K562 (cell line): Measurements from ENCODE around the gene ARAP1. TPM values are rescaled to one million over a fixed set of nuclear protein-coding genes. Genes with fewer than 3 reads are reported as not detected.

Source experiments
- ATAC-seq: fragments of 200-7000 bp; cut with Tn5 transposase; 3 replicates; pipeline ENCODE4 v1.9.1; 2020; ENCODE audit warnings: moderate library complexity
- BruUV-seq: library from RNA; stranded (reverse); fragments of 400-500 nt; replicated peaks from 2 replicates; lab custom pipeline; 2021; lab: Mats Ljungman, UMichigan
- CTCF ChIA-PET: fragments of 300-600 bp; formaldehyde crosslinking; extraction: SDS; loops from one replicate; lab custom pipeline; 2021; ENCODE audit warnings: low intra/inter-chr PET ratio; lab: Yijun Ruan, JAX
- POLR2A ChIA-PET: fragments of 300-600, 350-650 bp; sonication (Branson Sonifier 250); formaldehyde crosslinking; extraction: SDS; loops from one replicate; lab custom pipeline; 2021; ENCODE audit warnings: antibody characterized with exemption, inconsistent platforms; lab: Yijun Ruan, JAX
- DNase-seq, 4 experiments: peaks; one replicate each; pipeline versions ENCODE4 v3.0.0 to v3.0.0-alpha.2; 2011 to 2018; ENCODE audit warnings: low spot score in 3 of 4, mixed read lengths in 3 of 4; ENCODE audit errors: extremely low read depth in 1 of 4
- FAIRE-seq: peaks from 2 replicates; lab custom pipeline; 2011; peaks lifted over from hg19 to GRCh38; lab: Jason Lieb, UNC
- H2AFZ ChIP-seq: 2 replicates; pipeline ENCODE4 v1.6.0; 2011; ENCODE audit warnings: low read depth, low read length, control low read depth, inconsistent platforms
- H3K27ac ChIP-seq: fragments of 200-600 bp; 3 replicates; pipeline ENCODE4 v1.8.0; 2011; ENCODE audit warnings: low read depth, mild to moderate bottlenecking, control low read depth, inconsistent platforms, low read length, moderate library complexity, mixed read lengths; ENCODE audit errors: extremely low read depth
- H3K27me3 ChIP-seq, 2 experiments: fragments of 300-600 bp in 1 of 2; 2 replicates in 1 of 2; 3 replicates in 1 of 2; pipeline versions ENCODE4 v1.6.0 to v1.8.0; 2011; ENCODE audit warnings: inconsistent platforms in 2 of 2, low read length in 2 of 2, mild to moderate bottlenecking in 1 of 2, mixed read lengths in 1 of 2, moderate library complexity in 1 of 2; ENCODE audit not compliant: control insufficient read depth in 2 of 2, insufficient read depth in 2 of 2
- H3K36me3 ChIP-seq: fragments of 300-600 bp; 3 replicates; pipeline ENCODE4 v1.8.0; 2011; ENCODE audit warnings: mild to moderate bottlenecking, low read length, inconsistent platforms; ENCODE audit not compliant: control insufficient read depth, insufficient read depth
- H3K4me1 ChIP-seq, 2 experiments: fragments of 200-600 bp in 1 of 2; replicated peaks in 1 of 2; 2 replicates in 1 of 2; 3 replicates in 1 of 2; pipeline versions ENCODE4 v1.5.1 to v1.8.0; 2011; ENCODE audit warnings: inconsistent platforms in 2 of 2, low read length in 2 of 2, mild to moderate bottlenecking in 1 of 2, mixed read lengths in 1 of 2, moderate library complexity in 1 of 2; ENCODE audit not compliant: control insufficient read depth in 2 of 2, insufficient read depth in 2 of 2
- H3K4me2 ChIP-seq: 2 replicates; pipeline ENCODE4 v1.6.1; 2011; ENCODE audit warnings: low read length, control low read depth, inconsistent platforms, mixed read lengths; ENCODE audit not compliant: insufficient read depth
- H3K4me3 ChIP-seq: fragments of 200-600 bp; sonication (generic), shearing (Covaris generic); 2 replicates; pipeline ENCODE4 v1.5.1; 2016; ENCODE audit warnings: control low read depth, inconsistent platforms
- H3K79me2 ChIP-seq: fragments of 200-600 bp; 3 replicates; pipeline ENCODE4 v1.8.0; 2011; ENCODE audit warnings: low read length, inconsistent platforms; ENCODE audit not compliant: control insufficient read depth, insufficient read depth
- H3K9ac ChIP-seq, 2 experiments: 2 replicates each; pipeline versions ENCODE4 v1.6.0 to v1.6.1; 2011; ENCODE audit warnings: low read depth in 2 of 2, low read length in 2 of 2, control low read depth in 1 of 2, inconsistent platforms in 1 of 2, mild to moderate bottlenecking in 1 of 2, mixed read lengths in 1 of 2; ENCODE audit not compliant: insufficient read depth in 1 of 2
- H3K9me1 ChIP-seq: one replicate; pipeline ENCODE4 v1.6.0; 2011; ENCODE audit warnings: inconsistent platforms, mild to moderate bottlenecking, low read length, moderate library complexity; ENCODE audit not compliant: control insufficient read depth, insufficient read depth
- H3K9me3 ChIP-seq: replicated peaks from 2 replicates; pipeline ENCODE4 v1.5.1; 2011; ENCODE audit warnings: low read depth, low read length, inconsistent platforms; ENCODE audit not compliant: control insufficient read depth, insufficient read depth
- H4K20me1 ChIP-seq: replicated peaks from 2 replicates; pipeline ENCODE4 v1.6.1; 2011; ENCODE audit warnings: low read length, inconsistent platforms, mixed read lengths; ENCODE audit not compliant: control insufficient read depth, insufficient read depth
- CBX8 ChIP-seq: fragments of 200-600 bp; sonication (generic); IDR thresholded peaks from 2 replicates; pipeline ENCODE4 v1.6.1; 2012; ENCODE audit warnings: borderline replicate concordance, mixed run types, low read depth, mild to moderate bottlenecking, moderate library complexity, mixed read lengths, low read length, control low read depth, inconsistent platforms; ENCODE audit not compliant: poor library complexity, severe bottlenecking; ENCODE audit errors: extremely low read depth
- CTBP1 ChIP-seq: fragments of 450-650 bp; IDR thresholded peaks from 2 replicates; pipeline ENCODE4 v1.6.1; 2016; ENCODE audit warnings: borderline replicate concordance
- FOXP1 ChIP-seq: sonication (generic); formaldehyde crosslinking; IDR thresholded peaks from 2 replicates; pipeline ENCODE4 v1.8.0; 2022; ENCODE audit warnings: mild to moderate bottlenecking, missing genetic modification reagents
- MEIS2 ChIP-seq: fragments of 450-650 bp; IDR thresholded peaks from 2 replicates; pipeline ENCODE4 v1.6.1; 2014; ENCODE audit warnings: mild to moderate bottlenecking; ENCODE audit not compliant: partially characterized antibody
- RCOR1 ChIP-seq, 2 experiments: IDR thresholded peaks; 2 replicates each; pipeline ENCODE4 v1.6.1; 2012; ENCODE audit warnings: low read depth in 2 of 2, low read length in 2 of 2, borderline replicate concordance in 1 of 2, improper control_type of control experiment in 1 of 2
- TAF9B ChIP-seq: fragments of 450-650 bp; IDR thresholded peaks from 2 replicates; pipeline ENCODE4 v1.6.1; 2018; ENCODE audit warnings: mild to moderate bottlenecking; ENCODE audit not compliant: partially characterized antibody
- ZC3H11A ChIP-seq: IDR thresholded peaks from 2 replicates; pipeline ENCODE4 v1.6.1; 2012; ENCODE audit warnings: low read depth, low read length, improper control_type of control experiment
- WGBS: fragments of 100-300 bp; shearing (Covaris generic); methylation state at CpG from one replicate; pipeline ENCODE4 v1.1.6; 2016; ENCODE audit warnings: low coverage, mixed read lengths; ENCODE audit not compliant: insufficient coverage; ENCODE audit errors: missing lambda C conversion rate; 5-methylcytosine and 5-hydroxymethylcytosine counted together
- in situ Hi-C: fragments of 300-500 bp; cut with MboI; formaldehyde crosslinking; loops from 4 replicates; pipeline ENCODE4 v1.15.0; 2018; ENCODE audit warnings: inconsistent platforms, mixed read lengths
- intact Hi-C: fragments of 100-400 bp; cut with micrococcal nuclease; formaldehyde crosslinking; loops from 2 replicates; pipeline ENCODE4 v1.14.2; 2022
- polyA plus RNA-seq, 8 experiments: library from polyadenylated mRNA; depleted of rRNA in 4 of 8; stranded (reverse) in 5 of 8; unstranded in 3 of 8; fragments of >200 nt; fragmentation: Nextera tagmentation in 2 of 8; fragmentation: Illumina TruSeq in 1 of 8; extraction: Ambion mirVana in 2 of 8; extraction: Trizol in 1 of 8; gene quantifications; 2 replicates each; pipeline versions ENCODE4 v1.2.1 to v1.2.3, GENCODE V29; 2011 to 2014; ENCODE audit warnings: inconsistent platforms in 1 of 8, missing spikeins in 1 of 8
- total RNA-seq, 7 experiments: library from RNA; depleted of rRNA in 6 of 7; stranded (reverse); fragments of >200 nt in 6 of 7; fragmentation: Illumina TruSeq in 2 of 7; extraction: Trizol in 2 of 7; gene quantifications; 2 replicates each; pipeline versions ENCODE4 v1.2.1 to v1.2.3, GENCODE V29; 2011 to 2021; ENCODE audit warnings: low replicate concordance in 1 of 7
- TF ChIP-seq, protein P1 (sequence below): sonication (generic); formaldehyde crosslinking; IDR thresholded peaks from 2 replicates; pipeline ENCODE4 v1.5.0; 2020; ENCODE audit warnings: missing genetic modification reagents
- TF ChIP-seq, protein P2 (sequence below): IDR thresholded peaks from 2 replicates; pipeline ENCODE4 v1.6.1; 2012; ENCODE audit warnings: low read depth, low read length, improper control_type of control experiment, borderline replicate concordance
- TF ChIP-seq, protein P3 (sequence below): IDR thresholded peaks from 2 replicates; pipeline ENCODE4 v1.6.1; 2014; ENCODE audit warnings: antibody characterized with exemption
- TF ChIP-seq, protein P4 (sequence below): sonication (generic); formaldehyde crosslinking; IDR thresholded peaks from 2 replicates; pipeline ENCODE4 v1.8.1; 2023; ENCODE audit warnings: mild to moderate bottlenecking, missing genetic modification reagents
- TF ChIP-seq, protein P5 (sequence below), 2 experiments: fragments of 450-650 bp; conservative IDR thresholded peaks; 2 replicates each; pipeline ENCODE4 v1.6.1; 2017; ENCODE audit warnings: mild to moderate bottlenecking in 2 of 2, moderate library complexity in 2 of 2

The ARAP1 gene
- total and polyA plus RNA-seq, 9 of the 15 experiments (the other 6 are each of a cell fraction or from before 2014, with no cell fraction given), result 0.23 to 67.0 (median 24.6) TPM

DNA sequence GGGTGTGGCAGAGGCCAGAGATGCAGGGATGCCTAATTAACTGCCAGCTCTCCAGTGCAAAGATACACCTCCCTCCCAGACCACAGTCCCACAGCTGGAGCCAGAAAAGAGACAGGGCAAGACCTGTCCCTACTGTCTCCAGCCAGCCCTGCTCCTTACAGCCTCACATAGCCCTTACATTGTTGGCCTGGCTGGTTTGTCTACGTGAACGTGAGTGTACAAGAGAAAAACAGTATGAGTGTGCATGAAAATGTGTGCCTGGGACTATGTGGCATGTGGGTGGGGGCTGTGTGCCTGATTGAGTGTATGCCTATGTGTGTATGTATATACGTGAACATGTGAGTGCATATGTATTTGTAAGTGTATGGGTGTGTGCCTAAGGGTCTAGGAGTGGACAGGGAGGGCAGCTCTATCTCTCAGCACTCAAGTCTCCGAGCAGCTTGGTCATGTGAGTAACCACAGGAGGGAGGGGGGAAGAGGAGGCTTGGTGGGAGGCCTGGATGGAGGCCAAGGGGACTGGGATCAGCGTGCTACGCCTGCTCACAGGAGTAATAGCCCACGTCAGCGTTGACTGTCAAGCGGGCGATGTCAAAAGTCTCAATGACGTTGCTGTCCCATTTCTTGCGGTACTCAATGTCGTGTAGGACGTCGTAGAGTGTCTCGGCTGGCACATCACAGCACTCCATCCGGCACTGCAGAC, 6.6 kb upstream of the ARAP1 start:
- WGBS, result 9% methylated on average over 17 of the region's 17 CpGs
- intact Hi-C loops (no loop called here), in situ Hi-C loops (no loop called here)
- peak; percentile 99 for FAIRE-seq
- H3K79me2 ChIP-seq, result no peaks in the 10 kb centered on the region
- DNase-seq, result peak; percentile 72 to 95 (median 84)
- peak overlapping the region; percentile 56 for H2AFZ ChIP-seq
- ChIA-PET CTCF (no interaction called here), POLR2A (interaction anchor here (0.6 to 3.0 kb wide), 7 partner anchors 8 to 82 kb away, joined by 3 to 18 read pairs (median 4); no protein-coding TSS in a partner anchor)
- H3K36me3 ChIP-seq, result peaks cover 19% of the 10 kb centered on the region; the same call in 2 of the 3 replicates
- peak overlapping the region; percentile 62 for H3K27ac ChIP-seq
- no peaks in the 10 kb centered on the region for H4K20me1 ChIP-seq
- no peak overlapping the region for H3K4me3 ChIP-seq
- peak overlapping the region; percentile 27 to 28 for H3K9ac ChIP-seq
- H3K4me2 ChIP-seq, result peak overlapping the region; percentile 66
- H3K9me1 ChIP-seq, result no peaks in the 10 kb centered on the region
- H3K4me1 ChIP-seq, result peaks cover 19 to 35% of the 10 kb centered on the region in 2 experiments
- no TSS peak for BruUV-seq
- no peaks in the 10 kb centered on the region for H3K9me3 ChIP-seq
- no peaks in the 10 kb centered on the region for H3K27me3 ChIP-seq
- peak; percentile 95 for ATAC-seq
- TF ChIP-seq, protein P1, sequence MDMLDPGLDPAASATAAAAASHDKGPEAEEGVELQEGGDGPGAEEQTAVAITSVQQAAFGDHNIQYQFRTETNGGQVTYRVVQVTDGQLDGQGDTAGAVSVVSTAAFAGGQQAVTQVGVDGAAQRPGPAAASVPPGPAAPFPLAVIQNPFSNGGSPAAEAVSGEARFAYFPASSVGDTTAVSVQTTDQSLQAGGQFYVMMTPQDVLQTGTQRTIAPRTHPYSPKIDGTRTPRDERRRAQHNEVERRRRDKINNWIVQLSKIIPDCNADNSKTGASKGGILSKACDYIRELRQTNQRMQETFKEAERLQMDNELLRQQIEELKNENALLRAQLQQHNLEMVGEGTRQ, result peak; percentile 77
- TF ChIP-seq, protein P2, sequence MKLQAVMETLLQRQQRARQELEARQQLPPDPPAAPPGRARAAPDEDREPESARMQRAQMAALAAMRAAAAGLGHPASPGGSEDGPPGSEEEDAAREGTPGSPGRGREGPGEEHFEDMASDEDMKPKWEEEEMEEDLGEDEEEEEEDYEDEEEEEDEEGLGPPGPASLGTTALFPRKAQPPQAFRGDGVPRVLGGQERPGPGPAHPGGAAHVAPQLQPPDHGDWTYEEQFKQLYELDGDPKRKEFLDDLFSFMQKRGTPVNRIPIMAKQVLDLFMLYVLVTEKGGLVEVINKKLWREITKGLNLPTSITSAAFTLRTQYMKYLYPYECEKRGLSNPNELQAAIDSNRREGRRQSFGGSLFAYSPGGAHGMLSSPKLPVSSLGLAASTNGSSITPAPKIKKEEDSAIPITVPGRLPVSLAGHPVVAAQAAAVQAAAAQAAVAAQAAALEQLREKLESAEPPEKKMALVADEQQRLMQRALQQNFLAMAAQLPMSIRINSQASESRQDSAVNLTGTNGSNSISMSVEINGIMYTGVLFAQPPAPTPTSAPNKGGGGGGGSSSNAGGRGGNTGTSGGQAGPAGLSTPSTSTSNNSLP, result no peak
- TF ChIP-seq TAF9B (no peak), RCOR1 (IDR thresholded peaks at IDR 0.05; ENCODE audit: borderline replicate concordance in 1 of 2, low read depth in 2 of 2, low read length in 2 of 2) (peak in 1 of 2 experiments; percentile 69; a peak in 1 of 4 replicates), FOXP1 (0 out of 2 replicates have a peak, but pooled peaks have one; percentile 45), MEIS2 (peak; percentile 92), CBX8 (no peak), ZC3H11A (no peak), CTBP1 (peak; percentile 71; the same call in 1 of the 2 replicates)
- TF ChIP-seq, protein P3, sequence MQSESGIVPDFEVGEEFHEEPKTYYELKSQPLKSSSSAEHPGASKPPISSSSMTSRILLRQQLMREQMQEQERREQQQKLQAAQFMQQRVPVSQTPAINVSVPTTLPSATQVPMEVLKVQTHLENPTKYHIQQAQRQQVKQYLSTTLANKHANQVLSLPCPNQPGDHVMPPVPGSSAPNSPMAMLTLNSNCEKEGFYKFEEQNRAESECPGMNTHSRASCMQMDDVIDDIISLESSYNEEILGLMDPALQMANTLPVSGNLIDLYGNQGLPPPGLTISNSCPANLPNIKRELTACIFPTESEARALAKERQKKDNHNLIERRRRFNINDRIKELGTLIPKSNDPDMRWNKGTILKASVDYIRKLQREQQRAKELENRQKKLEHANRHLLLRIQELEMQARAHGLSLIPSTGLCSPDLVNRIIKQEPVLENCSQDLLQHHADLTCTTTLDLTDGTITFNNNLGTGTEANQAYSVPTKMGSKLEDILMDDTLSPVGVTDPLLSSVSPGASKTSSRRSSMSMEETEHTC, result peak; percentile 95
- TF ChIP-seq, protein P4, sequence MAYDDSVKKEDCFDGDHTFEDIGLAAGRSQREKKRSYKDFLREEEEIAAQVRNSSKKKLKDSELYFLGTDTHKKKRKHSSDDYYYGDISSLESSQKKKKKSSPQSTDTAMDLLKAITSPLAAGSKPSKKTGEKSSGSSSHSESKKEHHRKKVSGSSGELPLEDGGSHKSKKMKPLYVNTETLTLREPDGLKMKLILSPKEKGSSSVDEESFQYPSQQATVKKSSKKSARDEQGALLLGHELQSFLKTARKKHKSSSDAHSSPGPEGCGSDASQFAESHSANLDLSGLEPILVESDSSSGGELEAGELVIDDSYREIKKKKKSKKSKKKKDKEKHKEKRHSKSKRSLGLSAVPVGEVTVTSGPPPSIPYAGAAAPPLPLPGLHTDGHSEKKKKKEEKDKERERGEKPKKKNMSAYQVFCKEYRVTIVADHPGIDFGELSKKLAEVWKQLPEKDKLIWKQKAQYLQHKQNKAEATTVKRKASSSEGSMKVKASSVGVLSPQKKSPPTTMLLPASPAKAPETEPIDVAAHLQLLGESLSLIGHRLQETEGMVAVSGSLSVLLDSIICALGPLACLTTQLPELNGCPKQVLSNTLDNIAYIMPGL (CRISPR knock-in tag), result no peak
- TF ChIP-seq, protein P5, sequence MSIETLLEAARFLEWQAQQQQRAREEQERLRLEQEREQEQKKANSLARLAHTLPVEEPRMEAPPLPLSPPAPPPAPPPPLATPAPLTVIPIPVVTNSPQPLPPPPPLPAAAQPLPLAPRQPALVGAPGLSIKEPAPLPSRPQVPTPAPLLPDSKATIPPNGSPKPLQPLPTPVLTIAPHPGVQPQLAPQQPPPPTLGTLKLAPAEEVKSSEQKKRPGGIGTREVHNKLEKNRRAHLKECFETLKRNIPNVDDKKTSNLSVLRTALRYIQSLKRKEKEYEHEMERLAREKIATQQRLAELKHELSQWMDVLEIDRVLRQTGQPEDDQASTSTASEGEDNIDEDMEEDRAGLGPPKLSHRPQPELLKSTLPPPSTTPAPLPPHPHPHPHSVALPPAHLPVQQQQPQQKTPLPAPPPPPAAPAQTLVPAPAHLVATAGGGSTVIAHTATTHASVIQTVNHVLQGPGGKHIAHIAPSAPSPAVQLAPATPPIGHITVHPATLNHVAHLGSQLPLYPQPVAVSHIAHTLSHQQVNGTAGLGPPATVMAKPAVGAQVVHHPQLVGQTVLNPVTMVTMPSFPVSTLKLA (conservative IDR thresholded peaks at IDR 0.05), result peak; percentile 32 to 78; a peak in 3 of 4 replicates
